WTC11 (cell line): Measurements from ENCODE around the gene THY1. TPM values are rescaled to one million over a fixed set of nuclear protein-coding genes. Genes with fewer than 3 reads are reported as not detected.

Source experiments
- CBFB ChIP-seq: sonication (generic); formaldehyde crosslinking; IDR thresholded peaks from 2 replicates; pipeline ENCODE4 v1.8.1; 2022; ENCODE audit warnings: mild to moderate bottlenecking, low read depth, missing genetic modification reagents
- E2F5 ChIP-seq: sonication (generic); formaldehyde crosslinking; IDR thresholded peaks from 2 replicates; pipeline ENCODE4 v1.8.1; 2022; ENCODE audit warnings: mild to moderate bottlenecking, moderate library complexity, missing genetic modification reagents
- ETV6 ChIP-seq: sonication (generic); formaldehyde crosslinking; IDR thresholded peaks from 2 replicates; pipeline ENCODE4 v1.8.1; 2022; ENCODE audit warnings: mild to moderate bottlenecking, missing genetic modification reagents
- GTF2I ChIP-seq: fragments of 250-450 bp; sonication (Bioruptor Pico); conservative IDR thresholded peaks from 2 replicates; pipeline ENCODE4 v1.4.0; 2021; ENCODE audit warnings: mild to moderate bottlenecking
- HMGA2 ChIP-seq: fragments of 250-450 bp; sonication (Bioruptor Pico); IDR thresholded peaks from 2 replicates; pipeline ENCODE4 v1.4.0; 2021; ENCODE audit warnings: mild to moderate bottlenecking, moderate library complexity
- NR2C2 ChIP-seq: sonication (generic); formaldehyde crosslinking; IDR thresholded peaks from 2 replicates; pipeline ENCODE4 v1.8.0; 2022; ENCODE audit warnings: mild to moderate bottlenecking, missing genetic modification reagents
- NR3C1 ChIP-seq: sonication (generic); formaldehyde crosslinking; conservative IDR thresholded peaks from 2 replicates; pipeline ENCODE4 v1.8.1; 2023; ENCODE audit warnings: low read depth, mild to moderate bottlenecking, missing genetic modification reagents
- RELA ChIP-seq: sonication (generic); formaldehyde crosslinking; IDR thresholded peaks from 2 replicates; pipeline ENCODE4 v1.8.1; 2022; ENCODE audit warnings: missing genetic modification reagents, mild to moderate bottlenecking, borderline replicate concordance
- RORB ChIP-seq: fragments of 250-450 bp; sonication (Bioruptor Pico); IDR thresholded peaks from 2 replicates; pipeline ENCODE4 v1.9.0; 2021; ENCODE audit warnings: mild to moderate bottlenecking
- SMAD4 ChIP-seq: sonication (generic); formaldehyde crosslinking; IDR thresholded peaks from 2 replicates; pipeline ENCODE4 v1.8.0; 2022; ENCODE audit warnings: mild to moderate bottlenecking, missing genetic modification reagents
- SOX15 ChIP-seq: fragments of 250-450 bp; sonication (Bioruptor Pico); IDR thresholded peaks from 2 replicates; pipeline ENCODE4 v1.9.0; 2021; ENCODE audit warnings: mild to moderate bottlenecking
- SP1 ChIP-seq: sonication (generic); formaldehyde crosslinking; conservative IDR thresholded peaks from 2 replicates; pipeline ENCODE4 v1.8.1; 2022; ENCODE audit warnings: missing genetic modification reagents
- STAT6 ChIP-seq: sonication (generic); formaldehyde crosslinking; conservative IDR thresholded peaks from 2 replicates; pipeline ENCODE4 v1.8.1; 2023; ENCODE audit warnings: mild to moderate bottlenecking, low read depth, missing genetic modification reagents, moderate library complexity
- TEAD4 ChIP-seq: sonication (generic); formaldehyde crosslinking; IDR thresholded peaks from 2 replicates; pipeline ENCODE4 v1.8.0; 2022; ENCODE audit warnings: mild to moderate bottlenecking, missing genetic modification reagents
- ZNF263 ChIP-seq: sonication (generic); formaldehyde crosslinking; IDR thresholded peaks from 2 replicates; pipeline ENCODE4 v1.8.1; 2022; ENCODE audit warnings: low read depth, mild to moderate bottlenecking, moderate library complexity, missing genetic modification reagents
- ZNF512 ChIP-seq: sonication (generic); formaldehyde crosslinking; IDR thresholded peaks from 2 replicates; pipeline ENCODE4 v1.8.1; 2022; ENCODE audit warnings: missing genetic modification reagents, borderline replicate concordance
- ZNF532 ChIP-seq: fragments of 250-450 bp; sonication (Bioruptor Pico); IDR thresholded peaks from 2 replicates; pipeline ENCODE4 v1.9.0; 2021; ENCODE audit warnings: mild to moderate bottlenecking, borderline replicate concordance
- ZNF671 ChIP-seq: fragments of 250-450 bp; sonication (Bioruptor Pico); IDR thresholded peaks from 2 replicates; pipeline ENCODE4 v1.8.0; 2021; ENCODE audit warnings: mild to moderate bottlenecking
- total RNA-seq: library from RNA; stranded (reverse); gene quantifications from 3 replicates; pipeline ENCODE4 v1.2.3, GENCODE V29; 2021
- TF ChIP-seq, protein P1 (sequence below): sonication (generic); formaldehyde crosslinking; IDR thresholded peaks from 2 replicates; pipeline ENCODE4 v1.8.0; 2022; ENCODE audit warnings: mild to moderate bottlenecking, missing genetic modification reagents
- TF ChIP-seq, protein P2 (sequence below): sonication (generic); formaldehyde crosslinking; IDR thresholded peaks from 2 replicates; pipeline ENCODE4 v1.8.1; 2022; ENCODE audit warnings: mild to moderate bottlenecking, missing genetic modification reagents, moderate library complexity, borderline replicate concordance
- TF ChIP-seq, protein P3 (sequence below): fragments of 250-450 bp; sonication (Bioruptor Pico); IDR thresholded peaks from 2 replicates; pipeline ENCODE4 v1.9.0; 2021; ENCODE audit warnings: mild to moderate bottlenecking
- TF ChIP-seq, protein P4 (sequence below): sonication (generic); formaldehyde crosslinking; IDR thresholded peaks from 2 replicates; pipeline ENCODE4 v1.8.0; 2023; ENCODE audit warnings: mild to moderate bottlenecking, missing genetic modification reagents

THY1 gene
- total RNA-seq, 1 experiment from 2014 or later, result 325 TPM

GRCh38 chr11:119381181-119381988 is 41.6 kb downstream of the THY1 start, which contains the start of gene USP2 (continued):
- TF ChIP-seq CBFB (CRISPR knock-in tag), result no peak
- TF ChIP-seq, protein P1, sequence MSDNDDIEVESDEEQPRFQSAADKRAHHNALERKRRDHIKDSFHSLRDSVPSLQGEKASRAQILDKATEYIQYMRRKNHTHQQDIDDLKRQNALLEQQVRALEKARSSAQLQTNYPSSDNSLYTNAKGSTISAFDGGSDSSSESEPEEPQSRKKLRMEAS (CRISPR knock-in tag), result peak; percentile 95
- TF ChIP-seq, protein P2, sequence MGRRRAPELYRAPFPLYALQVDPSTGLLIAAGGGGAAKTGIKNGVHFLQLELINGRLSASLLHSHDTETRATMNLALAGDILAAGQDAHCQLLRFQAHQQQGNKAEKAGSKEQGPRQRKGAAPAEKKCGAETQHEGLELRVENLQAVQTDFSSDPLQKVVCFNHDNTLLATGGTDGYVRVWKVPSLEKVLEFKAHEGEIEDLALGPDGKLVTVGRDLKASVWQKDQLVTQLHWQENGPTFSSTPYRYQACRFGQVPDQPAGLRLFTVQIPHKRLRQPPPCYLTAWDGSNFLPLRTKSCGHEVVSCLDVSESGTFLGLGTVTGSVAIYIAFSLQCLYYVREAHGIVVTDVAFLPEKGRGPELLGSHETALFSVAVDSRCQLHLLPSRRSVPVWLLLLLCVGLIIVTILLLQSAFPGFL (CRISPR knock-in tag), result no peak
- no peak for TF ChIP-seq STAT6 (CRISPR knock-in tag)
- TF ChIP-seq, protein P3, sequence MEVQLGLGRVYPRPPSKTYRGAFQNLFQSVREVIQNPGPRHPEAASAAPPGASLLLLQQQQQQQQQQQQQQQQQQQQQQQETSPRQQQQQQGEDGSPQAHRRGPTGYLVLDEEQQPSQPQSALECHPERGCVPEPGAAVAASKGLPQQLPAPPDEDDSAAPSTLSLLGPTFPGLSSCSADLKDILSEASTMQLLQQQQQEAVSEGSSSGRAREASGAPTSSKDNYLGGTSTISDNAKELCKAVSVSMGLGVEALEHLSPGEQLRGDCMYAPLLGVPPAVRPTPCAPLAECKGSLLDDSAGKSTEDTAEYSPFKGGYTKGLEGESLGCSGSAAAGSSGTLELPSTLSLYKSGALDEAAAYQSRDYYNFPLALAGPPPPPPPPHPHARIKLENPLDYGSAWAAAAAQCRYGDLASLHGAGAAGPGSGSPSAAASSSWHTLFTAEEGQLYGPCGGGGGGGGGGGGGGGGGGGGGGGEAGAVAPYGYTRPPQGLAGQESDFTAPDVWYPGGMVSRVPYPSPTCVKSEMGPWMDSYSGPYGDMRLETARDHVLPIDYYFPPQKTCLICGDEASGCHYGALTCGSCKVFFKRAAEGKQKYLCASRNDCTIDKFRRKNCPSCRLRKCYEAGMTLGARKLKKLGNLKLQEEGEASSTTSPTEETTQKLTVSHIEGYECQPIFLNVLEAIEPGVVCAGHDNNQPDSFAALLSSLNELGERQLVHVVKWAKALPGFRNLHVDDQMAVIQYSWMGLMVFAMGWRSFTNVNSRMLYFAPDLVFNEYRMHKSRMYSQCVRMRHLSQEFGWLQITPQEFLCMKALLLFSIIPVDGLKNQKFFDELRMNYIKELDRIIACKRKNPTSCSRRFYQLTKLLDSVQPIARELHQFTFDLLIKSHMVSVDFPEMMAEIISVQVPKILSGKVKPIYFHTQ (CRISPR knock-in tag), result no peak
- no peak for TF ChIP-seq RELA (CRISPR knock-in tag)
- TF ChIP-seq GTF2I (CRISPR knock-in tag), result no peak
- TF ChIP-seq SOX15, result no peak
- TF ChIP-seq NR2C2, result no peak
- no peak for TF ChIP-seq RORB
- no peak for TF ChIP-seq ETV6 (CRISPR knock-in tag)
- no peak for TF ChIP-seq ZNF671 (CRISPR knock-in tag)
- TF ChIP-seq ZNF512 (CRISPR knock-in tag), result no peak
- TF ChIP-seq SP1, result peak; percentile 95
- no peak for TF ChIP-seq TEAD4 (CRISPR knock-in tag)
- no peak for TF ChIP-seq ZNF532 (CRISPR knock-in tag)
- TF ChIP-seq E2F5 (CRISPR knock-in tag), result peak; percentile 78; the same call in 1 of the 2 replicates
- TF ChIP-seq, protein P4, sequence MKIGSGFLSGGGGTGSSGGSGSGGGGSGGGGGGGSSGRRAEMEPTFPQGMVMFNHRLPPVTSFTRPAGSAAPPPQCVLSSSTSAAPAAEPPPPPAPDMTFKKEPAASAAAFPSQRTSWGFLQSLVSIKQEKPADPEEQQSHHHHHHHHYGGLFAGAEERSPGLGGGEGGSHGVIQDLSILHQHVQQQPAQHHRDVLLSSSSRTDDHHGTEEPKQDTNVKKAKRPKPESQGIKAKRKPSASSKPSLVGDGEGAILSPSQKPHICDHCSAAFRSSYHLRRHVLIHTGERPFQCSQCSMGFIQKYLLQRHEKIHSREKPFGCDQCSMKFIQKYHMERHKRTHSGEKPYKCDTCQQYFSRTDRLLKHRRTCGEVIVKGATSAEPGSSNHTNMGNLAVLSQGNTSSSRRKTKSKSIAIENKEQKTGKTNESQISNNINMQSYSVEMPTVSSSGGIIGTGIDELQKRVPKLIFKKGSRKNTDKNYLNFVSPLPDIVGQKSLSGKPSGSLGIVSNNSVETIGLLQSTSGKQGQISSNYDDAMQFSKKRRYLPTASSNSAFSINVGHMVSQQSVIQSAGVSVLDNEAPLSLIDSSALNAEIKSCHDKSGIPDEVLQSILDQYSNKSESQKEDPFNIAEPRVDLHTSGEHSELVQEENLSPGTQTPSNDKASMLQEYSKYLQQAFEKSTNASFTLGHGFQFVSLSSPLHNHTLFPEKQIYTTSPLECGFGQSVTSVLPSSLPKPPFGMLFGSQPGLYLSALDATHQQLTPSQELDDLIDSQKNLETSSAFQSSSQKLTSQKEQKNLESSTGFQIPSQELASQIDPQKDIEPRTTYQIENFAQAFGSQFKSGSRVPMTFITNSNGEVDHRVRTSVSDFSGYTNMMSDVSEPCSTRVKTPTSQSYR (CRISPR knock-in tag), result no peak
- TF ChIP-seq HMGA2, result no peak
- TF ChIP-seq NR3C1 (CRISPR knock-in tag), result no peak
- TF ChIP-seq SMAD4 (CRISPR knock-in tag), result no peak
- no peak for TF ChIP-seq ZNF263
